HG03039 (cell line): ENCODE results near the gene ZNF668.
A peak's percentile ranks its signal among the peaks of the same experiment; 100 is the strongest.

Experiments used
- ATAC-seq: cut with Tn5 transposase; IDR thresholded peaks from one replicate; pipeline ENCODE4 v1.9.1; 2021; ENCODE audit warnings: mild to moderate bottlenecking, moderate library complexity; ENCODE audit not compliant: unreplicated experiment

ZNF668 gene

DNA sequence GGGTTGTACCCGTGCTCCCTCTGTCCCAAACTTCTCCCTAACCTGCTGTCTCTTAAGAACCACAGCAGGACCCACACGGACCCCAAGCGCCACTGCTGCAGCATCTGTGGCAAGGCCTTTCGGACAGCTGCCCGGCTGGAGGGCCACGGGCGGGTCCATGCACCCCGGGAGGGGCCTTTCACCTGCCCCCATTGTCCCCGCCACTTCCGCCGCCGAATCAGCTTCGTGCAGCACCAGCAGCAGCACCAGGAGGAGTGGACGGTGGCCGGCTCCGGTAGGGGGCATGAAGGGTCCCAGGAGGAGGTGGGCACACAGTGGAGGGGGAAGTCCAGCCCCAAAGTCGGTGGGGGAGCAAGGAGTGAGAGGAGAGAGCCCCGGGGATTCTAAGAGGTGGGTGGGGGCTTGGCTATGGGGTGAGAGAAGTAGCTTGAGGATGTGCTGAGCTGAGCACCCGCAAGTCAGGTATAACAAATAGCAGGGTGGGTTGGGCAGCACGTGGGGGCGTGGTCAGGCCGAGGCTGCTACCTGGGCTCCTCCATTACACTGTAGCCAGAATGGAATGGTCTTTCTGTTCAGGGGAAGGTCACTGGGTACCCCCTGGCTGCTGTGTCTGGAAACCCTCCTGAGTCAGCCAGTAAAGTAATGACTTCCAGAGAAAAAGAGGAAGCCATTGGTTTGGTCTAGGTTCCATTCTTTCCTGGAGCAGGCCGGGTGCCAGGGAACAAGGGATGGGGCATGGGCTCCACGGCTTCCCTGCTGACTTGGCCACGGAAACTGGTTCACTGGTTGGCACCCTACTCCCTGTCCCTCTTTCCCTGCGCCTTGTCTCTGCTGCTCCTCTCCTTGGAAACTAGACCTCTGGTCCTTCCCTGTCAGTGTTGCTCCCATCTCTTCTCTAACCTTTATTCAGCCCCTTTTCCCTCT lies 7.7 kb upstream of the ZNF668 start:
- ATAC-seq, result no peak

DNA sequence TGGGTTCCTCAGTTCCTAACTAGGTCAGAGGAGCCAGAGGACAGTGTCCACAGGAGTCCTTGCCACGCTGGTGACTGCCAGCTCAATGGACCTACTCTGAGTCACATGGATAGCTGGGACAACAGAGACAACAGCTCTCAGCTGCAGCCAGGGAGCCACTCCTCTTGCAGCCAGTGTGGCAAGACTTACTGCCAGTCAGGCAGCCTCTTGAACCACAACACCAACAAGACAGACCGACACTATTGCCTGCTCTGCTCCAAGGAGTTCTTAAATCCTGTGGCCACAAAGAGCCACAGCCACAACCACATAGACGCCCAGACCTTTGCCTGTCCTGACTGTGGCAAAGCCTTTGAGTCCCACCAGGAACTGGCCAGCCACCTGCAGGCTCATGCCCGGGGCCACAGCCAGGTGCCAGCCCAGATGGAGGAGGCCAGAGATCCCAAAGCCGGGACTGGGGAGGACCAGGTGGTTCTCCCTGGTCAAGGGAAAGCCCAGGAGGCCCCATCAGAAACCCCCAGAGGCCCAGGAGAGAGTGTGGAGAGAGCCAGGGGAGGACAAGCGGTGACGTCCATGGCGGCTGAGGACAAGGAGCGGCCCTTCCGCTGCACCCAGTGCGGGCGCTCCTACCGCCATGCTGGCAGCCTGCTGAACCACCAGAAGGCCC lies 6.8 kb upstream of the ZNF668 start:
- ATAC-seq, result no peak

GRCh38 chr16:31080035-31080629 lies 6.1 kb upstream of the ZNF668 start:
- ATAC-seq, result no peak

- ATAC-seq, result no peak
These were observed 5.4 kb upstream of the ZNF668 start for GRCh38 chr16:31079342-31079944.

DNA sequence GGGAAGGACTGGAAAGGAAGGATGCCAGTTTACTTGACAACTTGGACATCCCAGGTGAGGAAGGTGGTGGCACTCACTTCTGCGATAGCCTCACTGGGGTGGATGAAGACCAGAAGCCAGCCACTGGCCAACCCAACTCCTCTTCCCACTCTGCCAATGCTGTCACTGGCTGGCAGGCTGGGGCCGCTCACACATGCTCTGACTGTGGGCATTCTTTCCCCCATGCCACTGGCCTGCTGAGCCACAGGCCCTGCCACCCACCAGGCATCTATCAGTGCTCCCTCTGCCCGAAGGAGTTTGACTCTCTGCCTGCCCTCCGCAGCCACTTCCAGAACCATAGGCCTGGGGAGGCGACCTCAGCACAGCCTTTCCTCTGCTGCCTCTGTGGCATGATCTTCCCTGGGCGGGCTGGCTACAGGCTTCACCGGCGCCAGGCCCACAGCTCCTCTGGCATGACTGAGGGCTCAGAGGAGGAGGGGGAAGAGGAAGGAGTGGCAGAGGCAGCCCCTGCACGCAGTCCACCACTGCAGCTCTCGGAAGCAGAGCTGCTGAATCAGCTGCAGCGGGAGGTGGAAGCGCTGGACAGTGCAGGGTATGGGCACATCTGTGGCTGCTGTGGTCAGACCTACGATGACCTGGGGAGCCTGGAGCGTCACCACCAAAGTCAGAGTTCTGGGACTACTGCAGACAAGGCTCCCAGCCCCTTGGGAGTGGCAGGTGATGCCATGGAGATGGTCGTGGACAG lies 4.7 kb upstream of the ZNF668 start:
- ATAC-seq, result no peak

- no peak for ATAC-seq
These were observed 3.8 kb upstream of the ZNF668 start for GRCh38 chr16:31077592-31078396.

DNA sequence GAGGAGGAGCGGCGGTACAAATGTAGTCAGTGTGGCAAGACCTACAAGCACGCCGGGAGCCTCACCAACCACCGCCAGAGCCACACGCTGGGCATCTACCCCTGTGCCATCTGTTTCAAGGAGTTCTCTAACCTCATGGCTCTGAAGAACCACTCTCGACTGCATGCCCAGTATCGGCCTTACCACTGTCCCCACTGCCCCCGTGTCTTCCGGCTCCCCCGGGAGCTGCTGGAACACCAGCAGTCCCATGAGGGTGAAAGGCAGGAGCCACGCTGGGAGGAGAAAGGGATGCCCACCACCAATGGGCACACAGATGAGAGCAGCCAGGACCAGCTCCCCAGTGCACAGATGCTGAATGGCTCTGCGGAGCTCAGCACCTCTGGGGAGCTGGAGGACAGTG lies 3.0 kb upstream of the ZNF668 start:
- ATAC-seq, result no peak

- ATAC-seq, result no peak
These were observed 2.3 kb upstream of the ZNF668 start for GRCh38 chr16:31076319-31076718.

- ATAC-seq, result no peak
These were observed 759 bp upstream of the ZNF668 start for GRCh38 chr16:31074814-31075183.

DNA sequence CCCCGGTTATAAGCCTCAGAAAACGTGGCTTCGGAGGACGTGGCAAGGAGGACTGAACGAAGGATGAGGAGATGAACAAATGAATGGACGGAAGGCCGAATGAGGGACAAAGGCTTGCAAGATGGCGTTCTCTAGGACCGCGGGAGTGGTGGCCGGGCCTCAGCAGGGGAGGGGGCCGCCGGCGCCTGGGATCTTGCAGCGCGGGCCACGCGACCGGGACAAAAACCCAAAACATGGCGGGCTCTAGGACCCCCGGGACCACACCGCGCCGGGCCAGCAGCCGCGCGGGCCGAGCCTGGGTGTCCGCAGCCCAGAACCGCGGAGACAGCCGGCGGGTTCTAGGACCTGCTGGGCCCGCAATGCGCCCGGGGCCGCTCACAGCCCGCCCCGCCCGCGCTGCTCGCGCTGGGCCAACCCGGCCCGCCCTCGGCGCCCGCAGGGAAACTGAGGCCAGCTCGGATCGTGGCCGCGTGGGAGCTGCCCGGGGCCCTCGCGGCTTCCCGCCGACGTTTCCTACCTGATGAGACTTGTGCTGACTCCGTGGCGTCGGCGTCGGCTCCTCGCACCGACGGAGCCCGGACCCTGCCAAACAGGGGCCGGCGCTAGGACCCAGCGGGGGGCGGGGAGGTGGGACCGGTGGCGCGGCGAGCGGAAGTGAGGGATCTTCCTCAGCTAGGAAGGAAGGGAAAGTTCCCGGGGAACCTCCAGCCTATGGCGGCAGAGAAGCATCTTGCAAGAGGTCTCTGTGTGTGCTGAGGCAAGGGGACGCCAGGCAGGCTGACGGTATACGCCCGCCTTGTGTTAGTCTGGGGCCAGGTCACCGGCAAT lies 684 bp downstream of the ZNF668 start:
- peak; percentile 45 for ATAC-seq

DNA sequence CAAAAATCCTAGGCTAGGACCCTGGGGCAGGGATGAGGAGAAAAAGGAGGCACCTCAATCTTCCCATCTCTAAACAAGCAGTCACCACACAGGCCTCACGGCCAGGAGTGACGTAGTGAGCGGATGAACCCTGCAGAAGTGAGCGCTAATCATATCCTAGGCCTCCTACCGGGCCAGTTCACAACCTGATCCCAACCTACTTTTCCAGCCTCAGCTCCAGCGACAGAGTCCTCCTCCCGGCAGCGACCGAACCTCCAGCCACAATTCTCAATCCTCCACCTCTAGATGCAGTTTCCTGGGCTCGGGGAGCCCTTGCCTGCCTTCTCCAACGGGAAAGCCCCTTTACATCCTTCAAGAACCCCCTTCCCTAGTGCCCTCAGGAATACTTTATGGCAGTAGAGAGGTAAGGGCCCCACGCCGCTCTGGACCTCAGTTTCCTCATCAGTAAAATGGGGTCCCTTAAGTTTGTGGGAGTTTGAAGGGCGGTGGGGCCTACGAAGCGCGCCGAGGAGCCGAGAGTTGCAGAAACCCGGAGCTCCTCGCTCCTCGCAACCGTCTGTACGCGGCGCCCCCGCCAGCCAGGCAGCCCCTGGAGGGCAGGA lies 1.4 kb downstream of the ZNF668 start:
- no peak for ATAC-seq

DNA sequence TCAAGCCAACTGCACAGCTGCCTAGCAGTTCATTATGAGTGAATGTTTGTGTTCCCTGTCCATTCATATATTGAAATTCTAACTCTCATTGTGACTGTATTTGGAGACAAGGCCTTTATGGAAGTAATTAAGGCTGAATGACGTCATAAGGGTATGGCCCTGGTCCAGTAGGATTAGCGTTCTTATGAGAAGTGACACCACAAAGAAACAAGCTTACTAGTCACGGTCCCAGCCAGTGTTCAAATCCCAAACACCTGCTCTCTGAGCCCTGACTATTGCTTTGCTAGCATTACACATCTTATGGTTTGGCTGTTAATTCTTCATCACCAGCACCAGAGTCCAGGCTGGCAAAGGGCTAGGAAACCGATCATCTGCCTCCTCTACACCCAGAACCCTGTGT lies 2.2 kb downstream of the ZNF668 start:
- no peak for ATAC-seq

- ATAC-seq, result no peak
These were observed 6.7 kb downstream of the ZNF668 start for GRCh38 chr16:31067342-31067741.

- ATAC-seq, result no peak
These were observed 9.1 kb downstream of the ZNF668 start for GRCh38 chr16:31064882-31065461.

DNA sequence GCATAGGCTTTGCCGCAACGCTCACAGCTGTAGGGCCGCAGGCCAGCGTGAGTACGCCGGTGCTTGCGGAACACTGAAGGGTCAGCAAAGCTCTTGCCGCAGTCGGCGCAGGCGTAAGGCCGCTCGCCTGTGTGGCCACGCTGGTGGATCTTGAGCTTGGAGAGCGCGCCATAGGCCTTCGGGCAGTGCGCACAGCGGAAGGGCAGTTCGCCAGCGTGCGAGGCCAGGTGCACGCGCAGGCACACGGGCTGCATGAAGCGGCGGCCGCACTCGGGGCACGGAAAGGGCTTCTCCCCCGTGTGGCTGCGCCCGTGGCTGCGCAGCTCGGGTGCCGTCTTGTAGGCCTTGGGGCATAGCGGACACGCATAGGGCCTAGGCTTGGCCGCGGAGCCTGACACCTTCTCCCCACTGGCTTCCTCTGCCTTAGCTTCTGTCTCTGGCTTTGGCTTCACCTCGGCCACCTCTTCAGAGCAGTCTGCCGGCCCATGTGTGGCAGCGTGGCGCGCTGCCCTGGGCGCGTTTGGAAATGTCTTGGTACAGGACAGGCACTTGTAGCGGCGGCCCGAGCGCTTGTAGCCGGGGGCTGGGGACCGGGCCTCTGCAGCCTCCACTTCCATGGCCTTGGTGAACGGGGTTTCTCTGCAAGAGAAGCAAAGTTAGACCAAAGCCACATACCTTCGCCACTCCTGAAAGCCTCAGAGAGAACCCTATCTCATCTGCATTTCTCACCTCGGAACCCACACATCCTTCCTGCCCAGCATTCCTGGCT lies 10.0 kb downstream of the ZNF668 start:
- ATAC-seq, result no peak

GRCh38 chr16:31063495-31063842 lies 10.6 kb downstream of the ZNF668 start:
- no peak for ATAC-seq

- no peak for ATAC-seq
These were observed 12.1 kb downstream of the ZNF668 start for GRCh38 chr16:31061813-31062440.
